ENCODE data around the gene IDI1. TPM values are rescaled to one million over a fixed set of nuclear protein-coding genes. Genes with fewer than 3 reads are reported as not detected.
"Not testable (repeated sequence)": the region's sequence is repeated elsewhere in the genome, so short reads cannot be mapped to it uniquely, and the experiment has no call there.

Gene IDI1
- total RNA-seq, 4 donors from 2014 or later = 30.7 to 87.5 (median 59.9) TPM

GRCh38 chr10:1074052-1074747, 25.3 kb upstream of the IDI1 start:
- peaks cover 0 to 74% (median 15%) of the 10 kb centered on the region in 3 donors for H3K36me3 ChIP-seq
- intact Hi-C loops (cut with DNase I) = no loop called here
- 92 to 95% methylated on average over 16 to 20 of the region's 24 CpGs for WGBS, 2 donors

GRCh38 chr10:1070919-1071318, 22.0 kb upstream of the IDI1 start:
- 56 to 78% methylated on average over 7 of the region's 7 CpGs for WGBS, 2 donors
- Histone ChIP-seq H3K9me3 (no peaks in the 10 kb centered on the region), H3K4me3 (no peak overlapping the region), H3K4me1 (peaks cover 0 to 5% (median 0%) of the 10 kb centered on the region in 3 donors), H3K27me3 (no peaks in the 10 kb centered on the region), H3K36me3 (peaks cover 0 to 41% (median 15%) of the 10 kb centered on the region in 3 donors), H3K27ac (no peak overlapping the region)
- intact Hi-C loops (cut with DNase I) = no loop called here
- TF ChIP-seq POLR2A (IDR thresholded peaks at IDR 0.05) (no peak), CTCF (IDR thresholded peaks at IDR 0.05) (no peak)
- DNase-seq = no peak

More at GRCh38 chr10:1074052-1074747, 25.3 kb upstream of the IDI1 start:
- Histone ChIP-seq H3K4me1 (peaks cover 0 to 5% (median 0%) of the 10 kb centered on the region in 3 donors), H3K27me3 (no peaks in the 10 kb centered on the region), H3K9me3 (no peaks in the 10 kb centered on the region), H3K27ac (no peak overlapping the region), H3K4me3 (no peak overlapping the region)
- no peak for DNase-seq
- TF ChIP-seq POLR2A (IDR thresholded peaks at IDR 0.05) (no peak), CTCF (IDR thresholded peaks at IDR 0.05) (peak in 1 of 6 experiments; percentile 21)

- Histone ChIP-seq H3K9me3 (no peaks in the 10 kb centered on the region), H3K27ac (no peak overlapping the region), H3K27me3 (no peaks in the 10 kb centered on the region), H3K36me3 (peaks cover 0 to 22% (median 10%) of the 10 kb centered on the region in 3 donors), H3K4me3 (no peak overlapping the region), H3K4me1 (peaks cover 0 to 12% (median 0%) of the 10 kb centered on the region in 3 donors)
- TF ChIP-seq CTCF (IDR thresholded peaks at IDR 0.05) (no peak), POLR2A (IDR thresholded peaks at IDR 0.05) (no peak)
- intact Hi-C loops (cut with DNase I) = no loop called here
- no peak for DNase-seq
- whole genome bisulfite sequencing, 2 donors = 80 to 83% methylated on average over 7 to 8 of the region's 10 CpGs
These were observed 19.8 kb upstream of the IDI1 start for GRCh38 chr10:1068380-1069361.

GRCh38 chr10:1066734-1067133, 17.8 kb upstream of the IDI1 start:
- intact Hi-C loops (cut with DNase I); H3K4me3 ChIP-seq; H3K9me3 ChIP-seq; H3K27me3 ChIP-seq; H3K27ac ChIP-seq; DNase-seq: not testable (repeated sequence)
- Histone ChIP-seq H3K36me3 (peaks cover 0 to 14% (median 0%) of the 10 kb centered on the region in 3 donors), H3K4me1 (peaks cover 0 to 26% (median 0%) of the 10 kb centered on the region in 3 donors)
- 88 to 90% methylated on average over 8 of the region's 8 CpGs for WGBS, 2 donors

- Histone ChIP-seq H3K9me3 (no peaks in the 10 kb centered on the region), H3K27me3 (no peaks in the 10 kb centered on the region), H3K27ac (no peak overlapping the region), H3K4me3 (no peak overlapping the region), H3K36me3 (peaks cover 0 to 13% (median 0%) of the 10 kb centered on the region in 3 donors), H3K4me1 (peaks cover 0 to 40% (median 6%) of the 10 kb centered on the region in 3 donors)
- intact Hi-C loops (cut with DNase I) = no loop called here
- 82 to 88% methylated on average over 4 of the region's 4 CpGs for WGBS, 2 donors
- no peak for DNase-seq
- TF ChIP-seq POLR2A (IDR thresholded peaks at IDR 0.05) (no peak), CTCF (IDR thresholded peaks at IDR 0.05) (no peak)
These were observed 16.0 kb upstream of the IDI1 start for GRCh38 chr10:1064964-1065247.
